ENCODE measurements around the gene EPS8L3.
"Not testable (repeated sequence)": the region's sequence is repeated elsewhere in the genome, so short reads cannot be mapped to it uniquely, and the experiment has no call there.

The EPS8L3 gene

GRCh38 chr1:109711593-109712320, 52.0 kb downstream of the EPS8L3 start, which contains the start of gene GSTM5:
Gene GSTM5 (plus strand): TSS chr1:109712251. CDS start chr1:109712313, 62 bp downstream.
- DNase-seq (ENCODE audit: low read depth, low spot score): not testable (repeated sequence)

GRCh38 chr1:109709822-109710221, 53.9 kb downstream of the EPS8L3 start:
- DNase-seq (ENCODE audit: low read depth, low spot score): not testable (repeated sequence)

- DNase-seq (ENCODE audit: low read depth, low spot score): not testable (repeated sequence)
These were observed 54.8 kb downstream of the EPS8L3 start for GRCh38 chr1:109708949-109709348.

GRCh38 chr1:109705411-109705810, 58.3 kb downstream of the EPS8L3 start:
- no peak for DNase-seq (ENCODE audit: low read depth, low spot score)

GRCh38 chr1:109704173-109704572, 59.5 kb downstream of the EPS8L3 start:
- DNase-seq (ENCODE audit: low read depth, low spot score): no peak

- DNase-seq (ENCODE audit: low read depth, low spot score): not testable (repeated sequence)
These were observed 60.8 kb downstream of the EPS8L3 start for GRCh38 chr1:109702940-109703339.

Measured in iPS DF 19.7 (cell line).